Body of pancreas (tissue), 4 donors: Measurements from ENCODE around the gene TIMD4. TPM values are rescaled to one million over a fixed set of nuclear protein-coding genes. Genes with fewer than 3 reads are reported as not detected.

Source experiments
- ATAC-seq: fragments of 150-250 bp; one replicate; pipeline ENCODE4 v1.9.1; 2016
- DNase-seq, 4 donors: peaks; one replicate each; pipeline ENCODE4 v3.0.0-alpha.2; 2019
- H3K27ac ChIP-seq, 4 donors: fragments of 200-600 bp; sonication (generic); 1 replicate in 3 of 4; 2 replicates in 1 of 4; pipeline versions ENCODE4 v1.5.1 to v1.6.1; 2016 to 2019; ENCODE audit warnings: mild to moderate bottlenecking in 1 of 4, mixed read lengths in 1 of 4, moderate library complexity in 1 of 4
- H3K27me3 ChIP-seq, 2 donors: fragments of 200-600 bp; sonication (generic); one replicate each; pipeline ENCODE4 v1.6.0; 2016; ENCODE audit warnings: mild to moderate bottlenecking in 1 of 2
- H3K36me3 ChIP-seq, 2 donors: fragments of 200-600 bp; sonication (generic); replicated peaks in 1 of 2; 2 replicates each; pipeline ENCODE4 v1.5.1; 2016; ENCODE audit warnings: low read depth in 2 of 2; ENCODE audit not compliant: insufficient read depth in 1 of 2
- H3K4me1 ChIP-seq: fragments of 200-600 bp; sonication (generic); one replicate; pipeline ENCODE4 v1.6.0; 2016
- H3K4me3 ChIP-seq, 2 donors: fragments of 200-600 bp; sonication (generic); 1 replicate in 1 of 2; 2 replicates in 1 of 2; pipeline ENCODE4 v1.5.1; 2016 to 2019
- H3K9me3 ChIP-seq, 3 donors: fragments of 200-600 bp; sonication (generic); 1 replicate in 2 of 3; 2 replicates in 1 of 3; pipeline ENCODE4 v1.5.1; 2016
- POLR2A ChIP-seq, 3 donors: fragments of 450-650 bp; IDR thresholded peaks; one replicate each; pipeline ENCODE4 v1.6.1; 2016; ENCODE audit warnings: antibody characterized with exemption in 3 of 3, mild to moderate bottlenecking in 2 of 3
- WGBS, 2 donors: methylation state at CpG; one replicate each; pipeline ENCODE4 v1.1.5; 2017; 5-methylcytosine and 5-hydroxymethylcytosine counted together
- intact Hi-C: fragments of 100-400 bp; cut with DNase I; formaldehyde crosslinking; loops from one replicate; pipeline ENCODE4 v1.15.1; 2023
- total RNA-seq, 2 donors: library from RNA; depleted of rRNA; stranded (reverse); fragments of >200 nt; gene quantifications; one replicate each; pipeline ENCODE4 v1.1.0, GENCODE V29; 2016
- TF ChIP-seq, protein P1 (sequence below), 7 experiments: fragments of 450-650 bp in 4 of 7; fragments of 200-600 bp in 3 of 7; sonication (generic) in 3 of 7; IDR thresholded peaks; one replicate each; pipeline ENCODE4 v1.5.1; 2016 to 2019; ENCODE audit warnings: antibody characterized with exemption in 7 of 7

The TIMD4 gene
- total RNA-seq, 2 donors from 2014 or later = not detected

DNA sequence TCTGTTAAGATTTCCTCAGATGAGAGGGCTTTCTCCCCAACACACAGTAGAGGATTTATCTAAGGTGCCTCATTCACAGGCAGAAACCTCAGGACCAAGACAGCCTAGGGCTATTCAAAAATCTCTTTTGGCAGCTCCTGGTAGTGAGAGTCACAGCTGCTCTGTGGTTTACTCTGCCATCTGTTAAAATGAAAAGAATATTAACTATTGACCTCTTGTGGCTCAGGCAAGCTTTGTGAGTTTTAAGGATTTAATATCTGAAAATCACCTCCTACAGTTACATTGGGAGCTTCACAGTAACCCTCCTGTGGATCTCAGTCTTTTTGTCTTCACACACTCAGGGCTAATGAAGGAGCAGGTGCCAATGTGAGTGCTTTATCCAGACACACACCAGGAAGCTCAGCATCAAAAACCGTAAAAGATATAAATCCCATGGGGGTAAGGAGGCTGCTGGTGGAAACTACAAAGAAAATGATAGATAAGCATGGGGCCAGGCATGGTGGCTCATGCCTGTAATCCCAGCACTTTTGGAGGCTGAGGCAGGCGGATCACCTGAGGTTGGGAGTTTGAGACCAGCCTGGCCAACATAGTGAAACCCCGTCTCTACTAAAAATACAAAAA lies 83.3 kb downstream of the TIMD4 start:
- 72 to 78% methylated on average over 3 of the region's 3 CpGs for WGBS, 2 donors

DNA sequence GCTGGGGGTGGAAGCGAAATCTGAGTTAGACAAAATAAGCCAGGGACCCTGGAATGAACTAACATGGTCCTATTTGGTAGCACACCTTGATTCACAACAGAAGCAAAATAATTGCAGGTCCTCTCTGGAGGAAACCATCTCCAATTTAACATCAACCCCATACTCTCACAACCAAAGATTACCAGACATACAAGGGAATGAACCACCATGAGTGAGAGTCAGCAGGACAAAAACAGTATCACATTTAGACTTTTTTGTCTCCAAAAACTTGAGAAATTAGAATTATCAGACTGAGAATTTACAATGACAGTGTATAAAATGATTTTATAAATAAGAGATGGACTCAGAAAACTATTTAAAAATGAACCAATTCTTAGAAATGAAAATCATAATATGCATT lies 91.8 kb downstream of the TIMD4 start:
- no peaks in the 10 kb centered on the region for H3K36me3 ChIP-seq
- H3K27ac ChIP-seq = no peak overlapping the region
- ATAC-seq (no peak), DNase-seq (no peak)
- no peaks in the 10 kb centered on the region for H3K27me3 ChIP-seq
- WGBS, 2 donors = 58 to 63% methylated on average over 1 of the region's 1 CpG
- no peaks in the 10 kb centered on the region for H3K4me1 ChIP-seq
- no peaks in the 10 kb centered on the region for H3K9me3 ChIP-seq
- no peak overlapping the region for H3K4me3 ChIP-seq
- intact Hi-C loops = no loop called here
- TF ChIP-seq, protein P1, sequence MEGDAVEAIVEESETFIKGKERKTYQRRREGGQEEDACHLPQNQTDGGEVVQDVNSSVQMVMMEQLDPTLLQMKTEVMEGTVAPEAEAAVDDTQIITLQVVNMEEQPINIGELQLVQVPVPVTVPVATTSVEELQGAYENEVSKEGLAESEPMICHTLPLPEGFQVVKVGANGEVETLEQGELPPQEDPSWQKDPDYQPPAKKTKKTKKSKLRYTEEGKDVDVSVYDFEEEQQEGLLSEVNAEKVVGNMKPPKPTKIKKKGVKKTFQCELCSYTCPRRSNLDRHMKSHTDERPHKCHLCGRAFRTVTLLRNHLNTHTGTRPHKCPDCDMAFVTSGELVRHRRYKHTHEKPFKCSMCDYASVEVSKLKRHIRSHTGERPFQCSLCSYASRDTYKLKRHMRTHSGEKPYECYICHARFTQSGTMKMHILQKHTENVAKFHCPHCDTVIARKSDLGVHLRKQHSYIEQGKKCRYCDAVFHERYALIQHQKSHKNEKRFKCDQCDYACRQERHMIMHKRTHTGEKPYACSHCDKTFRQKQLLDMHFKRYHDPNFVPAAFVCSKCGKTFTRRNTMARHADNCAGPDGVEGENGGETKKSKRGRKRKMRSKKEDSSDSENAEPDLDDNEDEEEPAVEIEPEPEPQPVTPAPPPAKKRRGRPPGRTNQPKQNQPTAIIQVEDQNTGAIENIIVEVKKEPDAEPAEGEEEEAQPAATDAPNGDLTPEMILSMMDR (IDR thresholded peaks at IDR 0.05) = no peak
- no peak for TF ChIP-seq POLR2A (IDR thresholded peaks at IDR 0.05)

More for the DNA sequence above, 83.3 kb downstream of the TIMD4 start:
- TF ChIP-seq POLR2A (IDR thresholded peaks at IDR 0.05) = no peak
- TF ChIP-seq, protein P1 (IDR thresholded peaks at IDR 0.05) = no peak
- H3K4me1 ChIP-seq = no peaks in the 10 kb centered on the region
- no peaks in the 10 kb centered on the region for H3K36me3 ChIP-seq
- intact Hi-C loops = no loop called here
- DNase-seq = no peak
- ATAC-seq = no peak
- no peak overlapping the region for H3K27ac ChIP-seq
- H3K4me3 ChIP-seq = no peak overlapping the region
- no peaks in the 10 kb centered on the region for H3K27me3 ChIP-seq
- no peaks in the 10 kb centered on the region for H3K9me3 ChIP-seq

DNA sequence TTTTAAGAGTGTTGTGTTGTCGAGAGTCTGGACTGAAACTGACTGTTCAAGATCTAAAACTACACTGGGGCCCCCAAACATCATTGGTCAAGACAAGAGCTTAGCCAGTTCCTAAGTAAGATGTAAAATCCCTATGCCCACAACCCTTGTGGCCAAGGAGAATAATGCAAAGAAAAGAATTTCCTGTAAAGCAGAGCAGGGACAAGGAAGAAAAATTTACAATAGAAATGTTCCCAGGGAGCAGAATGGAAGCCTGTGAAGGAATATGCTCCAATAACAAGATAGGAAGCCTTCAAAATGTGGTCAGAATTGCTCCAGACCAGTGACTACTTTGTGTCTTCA lies 92.6 kb downstream of the TIMD4 start:
- H3K9me3 ChIP-seq = no peaks in the 10 kb centered on the region
- no peaks in the 10 kb centered on the region for H3K27me3 ChIP-seq
- H3K27ac ChIP-seq = no peak overlapping the region
- ATAC-seq (no peak), DNase-seq (no peak)
- intact Hi-C loops = no loop called here
- 53 to 76% methylated on average over 1 of the region's 1 CpG for WGBS, 2 donors
- no peak overlapping the region for H3K4me3 ChIP-seq
- no peaks in the 10 kb centered on the region for H3K36me3 ChIP-seq
- H3K4me1 ChIP-seq = no peaks in the 10 kb centered on the region
- TF ChIP-seq, protein P1 (IDR thresholded peaks at IDR 0.05) = no peak
- no peak for TF ChIP-seq POLR2A (IDR thresholded peaks at IDR 0.05)

Other genes with a start within 250 kb of the TIMD4 start
- not detected for gene PPP1R2B, start 112.9 kb downstream of the TIMD4 start, total RNA-seq
- not detected for gene HAVCR1, start 95.9 kb upstream of the TIMD4 start, total RNA-seq
- 10 to 100 TPM in 1 of 2 donors, 1 to 10 TPM in 1; 2.3 to 12.2 TPM for gene HAVCR2, start 145.8 kb upstream of the TIMD4 start, total RNA-seq
- gene MED7, start 179.6 kb upstream of the TIMD4 start, total RNA-seq = 1 to 10 TPM; 4.9 to 6.0 TPM
- gene GARIN3, start 203.0 kb upstream of the TIMD4 start, total RNA-seq = not detected
- 1 to 10 TPM in 1 of 2 donors, under 1 TPM in 1; 0.78 to 2.6 TPM for gene ITK, start 217.6 kb upstream of the TIMD4 start, total RNA-seq